Measurements from ENCODE around the gene SGK2. TPM values are rescaled to one million over a fixed set of nuclear protein-coding genes. Genes with fewer than 3 reads are reported as not detected.

SGK2 gene
- total and polyA plus RNA-seq, 9 of the 15 experiments (the other 6 are each of a cell fraction or from before 2014, with no cell fraction given): 0.07 to 0.31 (median 0.15) TPM; not detected in 2

DNA sequence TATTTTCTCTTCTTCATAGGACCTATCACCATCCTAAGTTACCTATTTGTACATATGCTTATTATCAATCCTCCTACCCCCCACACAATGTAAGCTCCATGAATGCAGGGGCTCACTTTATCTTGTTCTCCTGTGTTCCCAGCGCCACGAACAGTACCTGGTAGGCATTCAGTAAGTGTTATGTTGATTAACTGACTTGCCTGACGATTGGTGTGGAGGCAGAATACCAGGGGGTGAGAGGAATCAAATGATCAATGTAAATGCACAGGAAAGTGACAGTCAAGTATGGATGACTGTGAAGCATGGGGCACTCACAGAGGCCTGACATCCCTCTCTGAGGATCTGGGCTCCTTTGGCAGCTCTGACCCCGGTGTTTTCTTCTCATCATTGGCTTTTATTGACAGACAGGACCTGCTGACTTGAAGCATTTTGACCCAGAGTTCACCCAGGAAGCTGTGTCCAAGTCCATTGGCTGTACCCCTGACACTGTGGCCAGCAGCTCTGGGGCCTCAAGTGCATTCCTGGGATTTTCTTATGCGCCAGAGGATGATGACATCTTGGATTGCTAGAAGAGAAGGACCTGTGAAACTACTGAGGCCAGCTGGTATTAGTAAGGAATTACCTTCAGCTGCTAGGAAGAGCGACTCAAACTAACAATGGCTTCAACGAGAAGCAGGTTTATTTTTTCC, 25.8 kb downstream of the SGK2 start:
- Histone ChIP-seq H4K20me1 (replicated peaks; ENCODE audit: control insufficient read depth, insufficient read depth, low read length) (no peaks in the 10 kb centered on the region), H3K4me1 (replicated peaks in 1 of 2; ENCODE audit: control insufficient read depth in 2 of 2, insufficient read depth in 2 of 2, low read length in 2 of 2) (peaks cover 16 to 32% of the 10 kb centered on the region in 2 experiments), H3K27me3 (ENCODE audit: control insufficient read depth in 2 of 2, insufficient read depth in 2 of 2, low read length in 2 of 2) (no peaks in the 10 kb centered on the region), H3K9ac (ENCODE audit: insufficient read depth in 1 of 2, low read depth in 2 of 2, low read length in 2 of 2) (peak overlapping the region in 1 of 2 experiments; percentile 22; a peak in 2 of 4 replicates), H2AFZ (ENCODE audit: low read depth, low read length) (peak overlapping the region; percentile 88), H3K4me2 (ENCODE audit: insufficient read depth, low read length) (peak overlapping the region; percentile 11; the same call in 1 of the 2 replicates), H3K27ac (ENCODE audit: extremely low read depth, low read depth, low read length) (peak overlapping the region; percentile 40), H3K4me3 (no peak overlapping the region), H3K9me1 (ENCODE audit: control insufficient read depth, insufficient read depth, low read length) (no peaks in the 10 kb centered on the region), H3K36me3 (ENCODE audit: control insufficient read depth, insufficient read depth, low read length) (no peaks in the 10 kb centered on the region), H3K9me3 (replicated peaks; ENCODE audit: control insufficient read depth, insufficient read depth, low read depth, low read length) (peaks cover 3% of the 10 kb centered on the region; the same call in 1 of the 2 replicates), H3K79me2 (ENCODE audit: control insufficient read depth, insufficient read depth, low read length) (no peaks in the 10 kb centered on the region)
- intact Hi-C loops (cut with micrococcal nuclease) (no loop called here), in situ Hi-C loops (cut with MboI) (no loop called here)
- BruUV-seq (replicated peaks): no TSS peak
- DNase-seq (ENCODE audit: extremely low read depth in 1 of 4, low spot score in 3 of 4): no peak
- peak; percentile 57; the same call in 1 of the 2 replicates for TF ChIP-seq NFRKB (IDR thresholded peaks at IDR 0.05; ENCODE audit: low read depth)
- TF ChIP-seq ELF4 (CRISPR knock-in tag; IDR thresholded peaks at IDR 0.05): peak; percentile 43; the same call in 1 of the 2 replicates
- TF ChIP-seq, protein P1, sequence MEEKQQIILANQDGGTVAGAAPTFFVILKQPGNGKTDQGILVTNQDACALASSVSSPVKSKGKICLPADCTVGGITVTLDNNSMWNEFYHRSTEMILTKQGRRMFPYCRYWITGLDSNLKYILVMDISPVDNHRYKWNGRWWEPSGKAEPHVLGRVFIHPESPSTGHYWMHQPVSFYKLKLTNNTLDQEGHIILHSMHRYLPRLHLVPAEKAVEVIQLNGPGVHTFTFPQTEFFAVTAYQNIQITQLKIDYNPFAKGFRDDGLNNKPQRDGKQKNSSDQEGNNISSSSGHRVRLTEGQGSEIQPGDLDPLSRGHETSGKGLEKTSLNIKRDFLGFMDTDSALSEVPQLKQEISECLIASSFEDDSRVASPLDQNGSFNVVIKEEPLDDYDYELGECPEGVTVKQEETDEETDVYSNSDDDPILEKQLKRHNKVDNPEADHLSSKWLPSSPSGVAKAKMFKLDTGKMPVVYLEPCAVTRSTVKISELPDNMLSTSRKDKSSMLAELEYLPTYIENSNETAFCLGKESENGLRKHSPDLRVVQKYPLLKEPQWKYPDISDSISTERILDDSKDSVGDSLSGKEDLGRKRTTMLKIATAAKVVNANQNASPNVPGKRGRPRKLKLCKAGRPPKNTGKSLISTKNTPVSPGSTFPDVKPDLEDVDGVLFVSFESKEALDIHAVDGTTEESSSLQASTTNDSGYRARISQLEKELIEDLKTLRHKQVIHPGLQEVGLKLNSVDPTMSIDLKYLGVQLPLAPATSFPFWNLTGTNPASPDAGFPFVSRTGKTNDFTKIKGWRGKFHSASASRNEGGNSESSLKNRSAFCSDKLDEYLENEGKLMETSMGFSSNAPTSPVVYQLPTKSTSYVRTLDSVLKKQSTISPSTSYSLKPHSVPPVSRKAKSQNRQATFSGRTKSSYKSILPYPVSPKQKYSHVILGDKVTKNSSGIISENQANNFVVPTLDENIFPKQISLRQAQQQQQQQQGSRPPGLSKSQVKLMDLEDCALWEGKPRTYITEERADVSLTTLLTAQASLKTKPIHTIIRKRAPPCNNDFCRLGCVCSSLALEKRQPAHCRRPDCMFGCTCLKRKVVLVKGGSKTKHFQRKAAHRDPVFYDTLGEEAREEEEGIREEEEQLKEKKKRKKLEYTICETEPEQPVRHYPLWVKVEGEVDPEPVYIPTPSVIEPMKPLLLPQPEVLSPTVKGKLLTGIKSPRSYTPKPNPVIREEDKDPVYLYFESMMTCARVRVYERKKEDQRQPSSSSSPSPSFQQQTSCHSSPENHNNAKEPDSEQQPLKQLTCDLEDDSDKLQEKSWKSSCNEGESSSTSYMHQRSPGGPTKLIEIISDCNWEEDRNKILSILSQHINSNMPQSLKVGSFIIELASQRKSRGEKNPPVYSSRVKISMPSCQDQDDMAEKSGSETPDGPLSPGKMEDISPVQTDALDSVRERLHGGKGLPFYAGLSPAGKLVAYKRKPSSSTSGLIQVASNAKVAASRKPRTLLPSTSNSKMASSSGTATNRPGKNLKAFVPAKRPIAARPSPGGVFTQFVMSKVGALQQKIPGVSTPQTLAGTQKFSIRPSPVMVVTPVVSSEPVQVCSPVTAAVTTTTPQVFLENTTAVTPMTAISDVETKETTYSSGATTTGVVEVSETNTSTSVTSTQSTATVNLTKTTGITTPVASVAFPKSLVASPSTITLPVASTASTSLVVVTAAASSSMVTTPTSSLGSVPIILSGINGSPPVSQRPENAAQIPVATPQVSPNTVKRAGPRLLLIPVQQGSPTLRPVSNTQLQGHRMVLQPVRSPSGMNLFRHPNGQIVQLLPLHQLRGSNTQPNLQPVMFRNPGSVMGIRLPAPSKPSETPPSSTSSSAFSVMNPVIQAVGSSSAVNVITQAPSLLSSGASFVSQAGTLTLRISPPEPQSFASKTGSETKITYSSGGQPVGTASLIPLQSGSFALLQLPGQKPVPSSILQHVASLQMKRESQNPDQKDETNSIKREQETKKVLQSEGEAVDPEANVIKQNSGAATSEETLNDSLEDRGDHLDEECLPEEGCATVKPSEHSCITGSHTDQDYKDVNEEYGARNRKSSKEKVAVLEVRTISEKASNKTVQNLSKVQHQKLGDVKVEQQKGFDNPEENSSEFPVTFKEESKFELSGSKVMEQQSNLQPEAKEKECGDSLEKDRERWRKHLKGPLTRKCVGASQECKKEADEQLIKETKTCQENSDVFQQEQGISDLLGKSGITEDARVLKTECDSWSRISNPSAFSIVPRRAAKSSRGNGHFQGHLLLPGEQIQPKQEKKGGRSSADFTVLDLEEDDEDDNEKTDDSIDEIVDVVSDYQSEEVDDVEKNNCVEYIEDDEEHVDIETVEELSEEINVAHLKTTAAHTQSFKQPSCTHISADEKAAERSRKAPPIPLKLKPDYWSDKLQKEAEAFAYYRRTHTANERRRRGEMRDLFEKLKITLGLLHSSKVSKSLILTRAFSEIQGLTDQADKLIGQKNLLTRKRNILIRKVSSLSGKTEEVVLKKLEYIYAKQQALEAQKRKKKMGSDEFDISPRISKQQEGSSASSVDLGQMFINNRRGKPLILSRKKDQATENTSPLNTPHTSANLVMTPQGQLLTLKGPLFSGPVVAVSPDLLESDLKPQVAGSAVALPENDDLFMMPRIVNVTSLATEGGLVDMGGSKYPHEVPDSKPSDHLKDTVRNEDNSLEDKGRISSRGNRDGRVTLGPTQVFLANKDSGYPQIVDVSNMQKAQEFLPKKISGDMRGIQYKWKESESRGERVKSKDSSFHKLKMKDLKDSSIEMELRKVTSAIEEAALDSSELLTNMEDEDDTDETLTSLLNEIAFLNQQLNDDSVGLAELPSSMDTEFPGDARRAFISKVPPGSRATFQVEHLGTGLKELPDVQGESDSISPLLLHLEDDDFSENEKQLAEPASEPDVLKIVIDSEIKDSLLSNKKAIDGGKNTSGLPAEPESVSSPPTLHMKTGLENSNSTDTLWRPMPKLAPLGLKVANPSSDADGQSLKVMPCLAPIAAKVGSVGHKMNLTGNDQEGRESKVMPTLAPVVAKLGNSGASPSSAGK (IDR thresholded peaks at IDR 0.05): no peak
- TF ChIP-seq ZKSCAN8 (CRISPR knock-in tag; IDR thresholded peaks at IDR 0.05): no peak
- TF ChIP-seq DMBX1 (CRISPR knock-in tag; IDR thresholded peaks at IDR 0.05; ENCODE audit: borderline replicate concordance): no peak
- no peak for TF ChIP-seq ETV6 (IDR thresholded peaks at IDR 0.05; ENCODE audit: borderline replicate concordance in 1 of 2, low read depth in 2 of 2, low read length in 1 of 2)
- TF ChIP-seq ETV6 (CRISPR knock-in tag; IDR thresholded peaks at IDR 0.05; ENCODE audit: borderline replicate concordance): no peak
- TF ChIP-seq FOSL1 (tag; conservative IDR thresholded peaks at IDR 0.05): 0 out of 2 replicates have a peak, but pooled peaks have one; percentile 4
- ATAC-seq: peak; percentile 10
- CTCF ChIA-PET (ENCODE audit: low intra/inter-chr PET ratio): interaction anchor here (1.2 kb wide), 1 partner anchor 96 kb away, joined by 3 read pairs; no protein-coding TSS in a partner anchor
- WGBS (ENCODE audit: insufficient coverage, low coverage, missing lambda C conversion rate): 39% methylated on average over 7 of the region's 7 CpGs
- POLR2A ChIA-PET: interaction anchor here (0.6 to 1.5 kb wide), 5 partner anchors 16 to 1150 kb away, joined by 3 to 6 read pairs (median 4); no protein-coding TSS in a partner anchor
- FAIRE-seq: no peak

Measured in K562 (cell line).